ENCODE data around the gene MADD. TPM values are rescaled to one million over a fixed set of nuclear protein-coding genes. Genes with fewer than 3 reads are reported as not detected.

MADD gene
- total RNA-seq, 1 experiment from 2014 or later, result 26.4 TPM

DNA sequence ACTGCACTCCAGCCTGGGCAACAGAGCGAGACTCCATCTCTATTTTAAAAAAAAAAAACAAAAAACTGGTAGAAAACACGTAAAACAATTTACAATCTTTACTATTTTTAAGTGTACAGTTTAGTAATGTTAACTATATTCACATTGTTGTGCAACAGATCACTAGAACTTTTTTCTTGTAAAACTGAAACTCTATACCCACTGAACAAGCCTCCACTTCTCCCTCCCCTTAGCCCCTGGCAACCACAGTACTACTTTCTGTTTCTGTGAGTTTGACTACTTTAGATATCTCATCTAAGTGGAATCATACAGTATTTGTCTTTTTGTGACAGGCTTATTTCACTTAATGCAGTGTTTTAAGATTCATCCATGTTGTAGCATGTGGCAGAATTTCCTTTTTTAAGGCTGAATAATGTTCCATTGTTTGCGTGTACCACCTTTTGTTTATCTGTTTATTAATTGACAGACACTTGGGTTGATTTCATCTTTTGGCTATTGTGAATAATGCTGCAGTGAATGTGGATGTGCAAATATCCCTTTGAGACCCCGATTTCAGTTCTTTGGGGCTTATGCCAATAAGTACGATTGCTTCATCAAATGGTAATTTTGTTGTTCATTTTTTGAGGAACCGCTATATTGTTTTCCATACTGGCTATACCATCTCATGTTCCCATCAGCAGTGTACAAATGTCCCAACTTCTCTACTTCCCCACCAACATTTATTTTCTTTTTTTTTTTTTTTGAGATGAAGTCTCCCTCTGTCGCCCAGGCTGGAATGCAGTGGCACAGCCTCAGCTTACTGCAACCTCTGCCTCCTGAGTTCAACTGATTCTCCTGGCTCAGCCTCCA is 44.2 kb upstream of the MADD start:
- Histone ChIP-seq H3K9me3 (ENCODE audit: low read length) (no peaks in the 10 kb centered on the region), H3K27ac (ENCODE audit: low read length) (no peak overlapping the region), H3K4me3 (ENCODE audit: low read length) (no peak overlapping the region), H4K20me1 (ENCODE audit: low read length) (no peaks in the 10 kb centered on the region), H3K4me2 (ENCODE audit: low read length) (no peak overlapping the region), H3K9ac (ENCODE audit: low read length) (no peak overlapping the region), H3K9me2 (replicated peaks; ENCODE audit: low read length) (no peaks in the 10 kb centered on the region), H3K27me3 (ENCODE audit: low read length) (no peaks in the 10 kb centered on the region), H2AFZ (ENCODE audit: low read length) (no peak overlapping the region), H3F3A (ENCODE audit: low read length, unreplicated experiment) (no peaks in the 10 kb centered on the region), H3K36me3 (ENCODE audit: low read depth, low read length) (no peaks in the 10 kb centered on the region), H3K4me1 (ENCODE audit: insufficient read depth, low read length) (no peaks in the 10 kb centered on the region; the same call in 1 of the 2 replicates), H3K79me2 (ENCODE audit: low read length) (no peaks in the 10 kb centered on the region)
- TF ChIP-seq EZH2phosphoT487 (IDR thresholded peaks at IDR 0.05; ENCODE audit: borderline replicate concordance, low read length) (no peak), EZH2 (IDR thresholded peaks at IDR 0.05; ENCODE audit: low read length, unreplicated experiment) (no peak)
- TF ChIP-seq, protein P1, sequence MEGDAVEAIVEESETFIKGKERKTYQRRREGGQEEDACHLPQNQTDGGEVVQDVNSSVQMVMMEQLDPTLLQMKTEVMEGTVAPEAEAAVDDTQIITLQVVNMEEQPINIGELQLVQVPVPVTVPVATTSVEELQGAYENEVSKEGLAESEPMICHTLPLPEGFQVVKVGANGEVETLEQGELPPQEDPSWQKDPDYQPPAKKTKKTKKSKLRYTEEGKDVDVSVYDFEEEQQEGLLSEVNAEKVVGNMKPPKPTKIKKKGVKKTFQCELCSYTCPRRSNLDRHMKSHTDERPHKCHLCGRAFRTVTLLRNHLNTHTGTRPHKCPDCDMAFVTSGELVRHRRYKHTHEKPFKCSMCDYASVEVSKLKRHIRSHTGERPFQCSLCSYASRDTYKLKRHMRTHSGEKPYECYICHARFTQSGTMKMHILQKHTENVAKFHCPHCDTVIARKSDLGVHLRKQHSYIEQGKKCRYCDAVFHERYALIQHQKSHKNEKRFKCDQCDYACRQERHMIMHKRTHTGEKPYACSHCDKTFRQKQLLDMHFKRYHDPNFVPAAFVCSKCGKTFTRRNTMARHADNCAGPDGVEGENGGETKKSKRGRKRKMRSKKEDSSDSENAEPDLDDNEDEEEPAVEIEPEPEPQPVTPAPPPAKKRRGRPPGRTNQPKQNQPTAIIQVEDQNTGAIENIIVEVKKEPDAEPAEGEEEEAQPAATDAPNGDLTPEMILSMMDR (conservative IDR thresholded peaks at IDR 0.05; ENCODE audit: low read depth, low read length), result no peak
- ChIA-PET POLR2A (ENCODE audit: unreplicated experiment) (no interaction called here), CTCF (no interaction called here)
- ATAC-seq (0 out of 2 replicates have a peak, but pooled peaks have one; percentile 29), DNase-seq (no peak)
- no TSS peak for BruUV-seq (replicated peaks)
- intact Hi-C loops (cut with micrococcal nuclease), result no loop called here

- intact Hi-C loops (cut with micrococcal nuclease), result no loop called here
- Histone ChIP-seq H3K79me2 (ENCODE audit: low read length) (no peaks in the 10 kb centered on the region), H3K4me3 (ENCODE audit: low read length) (no peak overlapping the region), H2AFZ (ENCODE audit: low read length) (no peak overlapping the region), H3K4me1 (ENCODE audit: insufficient read depth, low read length) (peaks cover 18% of the 10 kb centered on the region), H3F3A (ENCODE audit: low read length, unreplicated experiment) (peaks cover 5% of the 10 kb centered on the region), H3K27ac (ENCODE audit: low read length) (no peak overlapping the region), H3K4me2 (ENCODE audit: low read length) (no peak overlapping the region), H3K9ac (ENCODE audit: low read length) (no peak overlapping the region), H3K9me2 (replicated peaks; ENCODE audit: low read length) (no peaks in the 10 kb centered on the region), H3K36me3 (ENCODE audit: low read depth, low read length) (no peaks in the 10 kb centered on the region), H3K9me3 (ENCODE audit: low read length) (no peaks in the 10 kb centered on the region), H4K20me1 (ENCODE audit: low read length) (no peaks in the 10 kb centered on the region), H3K27me3 (ENCODE audit: low read length) (no peaks in the 10 kb centered on the region)
- CTCF ChIA-PET, result no interaction called here
- ATAC-seq, result no peak
- TF ChIP-seq EZH2 (IDR thresholded peaks at IDR 0.05; ENCODE audit: low read length, unreplicated experiment), result no peak
- TF ChIP-seq, protein P1 (conservative IDR thresholded peaks at IDR 0.05; ENCODE audit: low read depth, low read length), result no peak
- TF ChIP-seq EZH2phosphoT487 (IDR thresholded peaks at IDR 0.05; ENCODE audit: borderline replicate concordance, low read length), result no peak
- no peak for DNase-seq
- POLR2A ChIA-PET (ENCODE audit: unreplicated experiment), result no interaction called here
- no TSS peak for BruUV-seq (replicated peaks)
These were observed 40.8 kb upstream of the MADD start for GRCh38 chr11:47229161-47229560.

DNA sequence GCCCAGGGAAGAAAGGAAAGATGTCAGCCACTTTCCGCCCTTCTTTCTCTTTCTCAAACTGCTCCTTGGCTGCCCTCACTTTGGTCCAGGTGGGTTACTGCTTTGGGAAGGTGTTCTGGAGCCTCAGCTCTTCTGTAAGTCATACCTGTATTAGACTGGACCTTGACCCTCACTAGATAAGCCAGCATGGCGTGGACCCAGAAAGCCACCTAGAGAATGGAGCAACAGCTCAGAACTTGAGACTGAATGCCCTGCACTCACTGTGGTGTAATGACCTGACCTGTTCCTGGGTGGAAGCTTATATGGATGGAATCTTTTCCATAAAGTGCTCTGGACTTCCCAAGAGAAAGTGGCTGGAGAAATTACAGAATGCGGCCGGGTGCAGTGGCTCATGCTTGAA is 36.9 kb upstream of the MADD start:
- DNase-seq (no peak), ATAC-seq (no peak)
- no peak for TF ChIP-seq EZH2 (IDR thresholded peaks at IDR 0.05; ENCODE audit: low read length, unreplicated experiment)
- TF ChIP-seq, protein P1 (conservative IDR thresholded peaks at IDR 0.05; ENCODE audit: low read depth, low read length), result no peak
- H3K79me2 ChIP-seq (ENCODE audit: low read length), result 0 out of 2 replicates have a peak, but pooled peaks cover 4% of the 10 kb centered on the region
- H3K4me1 ChIP-seq (ENCODE audit: insufficient read depth, low read length), result peaks cover 43% of the 10 kb centered on the region
- H3K36me3 ChIP-seq (ENCODE audit: low read depth, low read length), result 0 out of 2 replicates have a peak, but pooled peaks cover 2% of the 10 kb centered on the region
- no peak overlapping the region for H3K9ac ChIP-seq (ENCODE audit: low read length)
- CTCF ChIA-PET, result interaction anchor here (2.4 kb wide), 1 partner anchor 19 kb away, joined by 10 read pairs; the partner anchor contains the start of gene DDB2
- no peaks in the 10 kb centered on the region for H4K20me1 ChIP-seq (ENCODE audit: low read length)
- no peak overlapping the region for H2AFZ ChIP-seq (ENCODE audit: low read length)
- no peaks in the 10 kb centered on the region for H3K9me2 ChIP-seq (replicated peaks; ENCODE audit: low read length)
- no peak overlapping the region for H3K4me3 ChIP-seq (ENCODE audit: low read length)
- intact Hi-C loops (cut with micrococcal nuclease), result no loop called here
- BruUV-seq (replicated peaks), result no TSS peak
- no peak overlapping the region for H3K4me2 ChIP-seq (ENCODE audit: low read length)
- H3K9me3 ChIP-seq (ENCODE audit: low read length), result no peaks in the 10 kb centered on the region
- peaks cover 5% of the 10 kb centered on the region for H3F3A ChIP-seq (ENCODE audit: low read length, unreplicated experiment)
- POLR2A ChIA-PET (ENCODE audit: unreplicated experiment), result no interaction called here
- no peaks in the 10 kb centered on the region for H3K27me3 ChIP-seq (ENCODE audit: low read length)
- no peak overlapping the region for H3K27ac ChIP-seq (ENCODE audit: low read length)
